GM12891 (cell line): Measurements from ENCODE around the gene SLC28A1.

Experiments used
- PAX5 ChIP-seq: IDR thresholded peaks from 2 replicates; pipeline ENCODE4 v1.6.1; 2011; ENCODE audit warnings: low read length, moderate library complexity, mild to moderate bottlenecking; ENCODE audit not compliant: insufficient read depth, severe bottlenecking
- POLR2A ChIP-seq: IDR thresholded peaks from 2 replicates; pipeline ENCODE4 v1.6.1; 2011; ENCODE audit warnings: low read depth, low read length, control low read depth
- POLR2AphosphoS5 ChIP-seq: IDR thresholded peaks from 2 replicates; pipeline ENCODE4 v1.6.1; 2011; ENCODE audit warnings: low read depth, low read length, control low read depth
- TAF1 ChIP-seq: IDR thresholded peaks from 2 replicates; pipeline ENCODE4 v1.6.1; 2011; ENCODE audit warnings: low read depth, low read length, control low read depth

DNA sequence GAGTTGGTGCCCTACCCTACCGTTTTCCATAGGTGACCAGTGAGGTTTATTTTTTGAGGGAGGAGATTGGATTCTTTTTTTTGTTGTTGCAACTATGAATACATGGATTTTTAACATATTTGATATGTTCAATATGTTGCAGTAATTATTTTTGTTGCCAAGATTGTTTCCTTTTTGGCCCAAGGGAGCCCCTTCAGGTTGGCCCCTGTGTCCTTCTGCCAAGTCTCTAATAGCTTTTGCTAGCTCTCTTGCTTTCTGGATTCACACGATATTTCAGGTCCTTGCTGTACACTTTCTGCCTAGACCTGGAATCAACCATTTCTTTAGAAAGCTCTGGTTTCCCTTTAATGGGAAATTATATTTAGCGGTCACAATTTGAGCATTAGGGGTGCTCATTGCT is 22.7 kb upstream of the SLC28A1 start:
- no peak for TF ChIP-seq POLR2AphosphoS5
- no peak for TF ChIP-seq POLR2A
- TF ChIP-seq TAF1 = no peak
- no peak for TF ChIP-seq PAX5
